ENCODE measurements around the gene PRKCG. TPM values are rescaled to one million over a fixed set of nuclear protein-coding genes. Genes with fewer than 3 reads are reported as not detected.

The PRKCG gene
- total RNA-seq, result under 0.01 TPM in 1 of 2 replicates, not detected in the other

DNA sequence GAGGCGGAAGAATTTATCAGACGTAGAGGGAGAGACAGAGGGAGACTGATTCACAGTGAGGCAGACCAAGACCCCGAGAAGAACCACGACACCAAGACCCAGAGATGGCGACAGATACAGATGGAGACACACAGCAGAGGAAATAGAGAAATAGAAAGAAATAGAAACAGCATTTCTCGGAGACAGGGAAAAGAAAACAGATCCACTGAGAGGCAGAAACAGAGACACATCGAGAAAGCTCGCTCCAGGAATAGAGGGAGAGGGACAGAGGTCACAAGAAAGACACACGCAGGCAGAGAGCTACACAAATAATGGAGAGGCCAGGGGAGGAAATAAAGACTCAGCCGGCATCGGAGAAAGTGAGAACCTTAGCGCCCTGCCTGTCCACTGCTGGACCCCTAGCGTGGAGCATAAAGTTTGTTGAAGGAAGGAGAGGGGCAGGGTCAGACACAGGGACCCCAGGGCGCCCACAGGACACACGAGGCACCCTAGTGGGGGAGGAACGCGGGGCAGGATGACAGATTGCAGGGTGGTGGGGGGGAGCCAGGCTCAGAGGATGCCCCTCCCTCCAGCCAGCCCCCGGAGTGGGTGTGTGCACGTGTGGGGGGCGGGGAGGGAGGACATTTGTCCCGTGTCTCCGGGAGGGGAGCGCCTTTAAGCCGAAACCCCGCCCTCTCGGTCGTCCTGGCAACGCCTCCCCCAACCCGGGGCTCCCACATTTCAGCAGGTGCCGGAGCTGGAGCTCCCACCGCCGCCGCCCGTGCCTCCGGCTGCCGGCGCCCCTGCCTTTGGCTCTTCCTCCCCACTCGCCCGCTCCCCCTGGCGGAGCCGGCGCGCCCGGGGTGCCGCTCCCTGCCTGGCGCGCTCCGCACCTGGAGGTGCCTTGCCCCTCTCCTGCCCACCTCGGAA is at the start of gene PRKCG:
Gene PRKCG (plus strand): TSS at position 716 of the 909 bp plus-strand sequence. CDS start 298 bp downstream, outside the sequence.

DNA sequence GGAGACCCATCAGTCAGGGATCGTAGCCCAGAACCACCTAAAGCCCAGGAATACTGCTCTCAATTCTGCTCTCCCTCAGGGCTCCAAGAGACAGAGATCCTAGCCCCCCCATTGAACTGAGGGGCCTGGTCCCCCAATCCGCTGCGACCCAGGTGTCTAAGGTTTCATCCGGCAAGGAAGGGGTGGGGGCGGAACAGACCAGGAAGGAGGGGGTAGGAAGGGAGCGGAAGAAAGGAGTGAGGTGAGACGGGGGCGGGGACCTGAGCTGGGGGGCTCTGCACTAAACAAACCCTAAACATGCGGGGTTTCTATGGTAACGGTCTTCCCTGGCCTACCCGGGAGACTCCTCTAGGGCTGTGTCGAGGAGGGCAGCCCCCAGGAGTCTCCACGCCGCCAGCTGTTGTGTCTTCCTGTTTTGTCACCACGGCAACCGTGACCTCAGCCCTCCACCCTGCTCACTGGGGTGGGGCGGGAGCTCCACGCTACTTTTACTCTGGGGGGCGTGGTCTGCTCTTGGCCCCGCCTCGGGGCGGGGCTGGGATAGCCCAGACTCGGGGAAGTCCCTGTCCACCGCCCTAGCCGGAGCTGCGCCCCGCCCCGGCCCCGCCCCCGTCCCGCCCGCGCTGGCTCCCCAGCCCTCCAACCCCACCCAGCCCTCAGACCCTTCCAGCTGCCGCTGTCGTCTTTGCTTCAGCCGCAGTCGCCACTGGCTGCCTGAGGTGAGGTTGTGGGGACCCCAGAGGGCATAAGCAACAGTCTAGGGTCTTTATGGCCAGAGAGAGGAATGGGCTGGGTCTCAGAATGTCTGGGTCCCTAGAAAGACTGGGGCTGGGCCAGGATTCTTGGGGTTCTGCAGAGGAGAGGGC is 14.5 kb upstream of the PRKCG start, which contains the start of gene MYADM:
Gene MYADM (plus strand): TSS at position 659 of the 866 bp plus-strand sequence. CDS start 5,647 bp downstream, outside the sequence.

DNA sequence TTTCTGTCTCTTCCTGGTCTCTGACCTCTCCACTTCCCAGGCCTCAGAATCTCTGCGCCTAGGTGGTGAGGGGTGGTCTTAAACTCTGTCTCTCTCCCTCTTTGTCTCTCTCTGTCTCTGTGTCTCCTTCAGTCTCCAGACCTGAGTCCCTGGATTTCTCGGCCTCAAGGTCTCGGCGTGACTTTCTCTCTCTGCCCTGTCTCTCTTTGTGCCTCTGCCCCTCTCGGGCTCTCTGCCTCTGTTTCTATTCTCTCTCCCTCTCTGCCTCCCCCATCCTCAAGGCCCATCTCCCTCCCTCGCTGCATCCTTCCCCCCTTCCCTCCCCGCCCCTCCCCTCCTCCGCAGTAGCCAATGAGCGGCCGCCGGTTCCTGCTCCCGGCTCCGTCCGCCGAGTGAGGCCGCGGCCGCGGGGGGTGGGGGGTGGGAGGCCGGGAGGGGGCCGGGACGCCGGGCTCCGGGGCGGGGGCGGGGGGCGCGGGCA is 27.0 kb downstream of the PRKCG start, which contains the start of gene CACNG7:
Gene CACNG7 (plus strand): TSS at position 344 of the 481 bp plus-strand sequence. CDS start 3,554 bp downstream, outside the sequence.

Other genes with a start within 250 kb of the PRKCG start
- not detected in 2 replicates for gene NLRP12, start 57.9 kb upstream of the PRKCG start, total RNA-seq
- 169 and 237 TPM in 2 replicates for gene MYADM, start 14.3 kb upstream of the PRKCG start, total RNA-seq
- 0.13 and 1.1 TPM in 2 replicates for gene CACNG7, start 27.1 kb downstream of the PRKCG start, total RNA-seq
- gene CACNG8, start 80.7 kb downstream of the PRKCG start, total RNA-seq, result under 0.01 and 0.13 TPM in 2 replicates
- gene CACNG6, start 109.4 kb downstream of the PRKCG start, total RNA-seq, result 0.89 TPM in 1 of 2 replicates, not detected in the other
- not detected in 2 replicates for gene VSTM1, start 181.7 kb downstream of the PRKCG start, total RNA-seq
- gene TARM1, start 199.2 kb downstream of the PRKCG start, total RNA-seq, result not detected in 2 replicates
- 1.5 TPM in 1 of 2 replicates, not detected in the other for gene OSCAR, start 218.6 kb downstream of the PRKCG start, total RNA-seq
- 38.1 and 79.7 TPM in 2 replicates for gene NDUFA3, start 220.7 kb downstream of the PRKCG start, total RNA-seq
- 15.0 and 16.8 TPM in 2 replicates for gene TFPT, start 233.5 kb downstream of the PRKCG start, total RNA-seq
- gene PRPF31, start 233.6 kb downstream of the PRKCG start, total RNA-seq, result 75.3 and 100 TPM in 2 replicates

Data from mesangial cell (primary cell).